Dedifferentiated amniotic fluid mesenchymal stem cell (primary cell): ENCODE results near the gene TEX35.

Experiments used
- DNase-seq: peaks from one replicate; pipeline ENCODE4 v3.0.0-alpha.2; 2016; ENCODE audit errors: extremely low spot score

The TEX35 gene

DNA sequence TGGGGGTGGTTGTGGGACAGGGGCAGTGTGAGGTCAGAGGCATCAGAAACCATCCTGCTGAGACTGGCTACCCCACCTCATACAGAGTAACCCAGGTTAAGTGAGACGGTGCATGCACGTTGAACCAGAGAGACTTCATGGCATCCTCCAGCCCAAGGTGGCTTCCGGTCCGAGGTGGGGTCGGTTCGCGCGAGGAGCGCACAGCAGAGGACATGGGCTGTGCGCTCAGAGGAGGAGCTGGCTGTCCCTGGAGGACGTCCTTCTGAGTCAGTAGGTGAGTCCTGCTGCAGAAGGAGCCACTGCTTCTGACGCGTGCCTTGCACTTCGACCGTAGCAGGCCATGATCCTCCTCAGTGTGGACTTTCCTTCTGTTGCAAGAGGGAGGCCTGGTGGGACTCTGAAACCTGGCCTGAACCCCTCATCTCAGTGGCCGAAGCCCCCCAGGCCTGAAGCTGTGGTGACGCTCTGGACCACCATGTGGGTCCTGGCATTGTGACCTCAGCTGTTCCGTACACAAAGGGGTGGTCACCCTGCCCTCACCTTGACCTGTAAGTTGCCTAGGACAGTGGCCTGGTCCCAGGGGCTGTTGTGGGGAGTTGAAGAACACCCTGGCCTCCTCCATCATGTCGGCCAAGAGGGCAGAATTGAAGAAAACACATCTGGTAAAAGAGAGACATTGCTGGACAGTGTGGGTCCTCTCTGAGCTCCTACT is at the start of gene TEX35:
Gene TEX35, plus strand, starts transcription at position 544 of the 712 bp plus-strand sequence. Its CDS starts 80 bp downstream, at position 624.
- no peak for DNase-seq

DNA sequence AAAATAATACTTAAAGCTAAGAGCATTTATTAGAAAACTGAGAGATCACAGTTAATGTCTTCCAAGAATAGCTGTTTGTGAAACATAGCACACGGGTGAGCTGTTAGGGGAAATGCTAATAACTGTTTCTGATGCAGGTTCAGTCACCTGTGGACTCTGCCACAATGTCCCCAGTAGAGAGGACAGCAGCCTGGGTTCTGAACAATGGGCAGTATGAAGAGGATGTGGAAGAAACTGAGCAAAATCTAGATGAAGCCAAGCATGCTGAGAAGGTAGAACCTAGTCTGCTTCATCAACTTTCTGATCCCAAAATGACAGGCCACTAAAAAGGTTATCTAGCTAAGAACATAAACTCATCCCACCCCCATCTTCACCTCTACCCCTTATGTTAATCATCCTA is 48.8 kb upstream of the TEX35 start:
- DNase-seq, result no peak

DNA sequence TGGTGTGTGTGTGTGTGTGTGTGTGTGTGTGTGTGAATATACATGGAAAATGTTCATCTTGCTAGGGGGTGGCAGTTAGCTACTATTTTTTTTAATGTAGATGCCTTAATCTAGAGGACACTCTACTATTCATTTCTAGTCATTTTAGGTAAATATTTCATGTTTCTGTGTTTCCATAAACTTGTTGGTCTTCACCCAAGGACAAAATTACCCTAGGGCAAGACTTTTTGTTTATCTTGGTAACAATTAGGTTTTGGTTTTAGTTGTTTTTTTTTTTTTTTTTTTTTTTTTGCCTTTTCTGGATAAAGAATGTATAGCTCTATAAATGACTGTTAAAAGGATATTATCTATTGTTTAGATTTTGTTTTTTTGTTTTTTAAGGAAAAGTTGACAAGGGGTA is 48.3 kb upstream of the TEX35 start:
- DNase-seq, result no peak

DNA sequence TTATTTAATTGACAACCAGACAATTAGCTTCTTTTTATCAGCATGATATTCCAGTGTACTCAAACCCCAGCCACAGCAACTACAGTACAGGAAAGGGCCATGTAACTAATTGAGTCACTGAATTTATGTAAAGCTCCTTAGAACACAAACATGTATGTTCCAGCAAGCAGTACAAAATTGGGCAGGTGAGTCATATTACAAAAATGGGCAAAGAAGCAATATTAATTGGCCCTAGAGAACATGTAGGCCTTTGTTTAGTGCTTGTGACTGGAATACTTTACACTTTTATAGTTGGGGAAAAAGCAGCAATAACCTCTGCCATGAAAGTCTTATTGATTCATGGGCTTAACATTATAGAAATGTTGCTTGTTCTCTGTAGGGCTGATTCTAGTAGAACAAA is 47.9 kb upstream of the TEX35 start:
- peak; percentile 19 for DNase-seq

DNA sequence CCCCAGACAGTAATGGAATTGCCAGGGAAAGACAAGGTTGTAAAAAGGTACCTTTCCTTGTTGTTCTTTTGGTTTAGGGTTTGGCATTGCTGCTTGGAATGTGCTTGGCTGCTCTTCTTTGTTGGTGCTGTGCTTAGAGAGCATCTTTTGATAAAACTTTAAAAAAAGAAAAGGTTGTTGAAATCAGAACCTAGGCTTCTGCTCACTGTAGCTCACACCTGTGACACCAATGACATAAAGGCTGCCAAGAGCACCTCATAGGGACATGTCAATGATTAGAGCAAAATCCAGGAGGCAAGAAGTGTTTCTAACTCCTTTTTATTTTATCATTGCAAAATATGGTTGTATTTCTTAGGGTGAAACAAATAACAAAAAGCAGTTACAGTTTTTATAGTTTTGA is 45.1 kb upstream of the TEX35 start:
- DNase-seq, result no peak

DNA sequence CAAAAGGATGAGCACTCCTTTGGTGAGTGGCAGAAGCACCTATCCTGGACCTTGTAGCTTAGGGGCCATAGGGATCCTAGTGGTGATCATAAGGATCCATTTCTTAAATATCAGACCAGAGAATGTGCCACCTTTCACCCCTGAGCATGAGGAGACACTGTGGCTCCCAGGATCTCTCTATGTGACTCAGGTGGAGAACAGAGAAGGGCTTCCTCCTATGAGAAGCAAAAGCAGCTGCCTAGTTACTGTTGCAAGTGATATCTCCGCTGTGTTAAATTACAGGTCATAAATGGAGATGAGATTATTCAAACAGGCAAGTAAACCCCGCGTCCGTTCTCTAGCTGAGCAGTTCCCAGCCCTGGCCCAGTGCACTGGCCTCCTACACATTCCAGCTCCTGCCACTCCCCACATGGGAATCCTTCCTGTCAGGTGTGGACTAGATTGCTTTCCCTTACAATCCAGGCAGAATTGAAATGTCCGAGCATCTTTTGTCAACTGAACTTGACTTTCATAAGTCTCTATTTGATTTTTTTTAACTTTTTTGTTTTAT is 42.4 kb upstream of the TEX35 start:
- no peak for DNase-seq

DNA sequence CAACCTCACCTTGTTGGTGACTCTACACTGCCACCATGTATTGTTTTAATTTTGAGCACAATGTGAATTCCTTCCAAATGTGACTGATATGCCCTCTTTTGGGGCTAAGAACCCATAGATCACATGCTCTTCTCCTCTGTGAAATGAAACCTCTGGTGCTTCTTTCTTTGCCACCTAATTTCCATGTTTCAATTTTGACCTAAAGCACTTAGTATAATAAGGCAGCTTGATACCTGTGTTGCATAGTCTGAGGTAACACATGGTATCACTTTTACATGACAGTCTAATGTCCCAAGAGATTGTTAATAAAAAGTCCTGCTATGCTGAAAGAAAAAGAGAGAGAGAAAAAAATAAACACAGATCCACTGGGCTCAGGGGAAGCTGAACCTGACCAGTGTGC is 40.4 kb upstream of the TEX35 start:
- no peak for DNase-seq

DNA sequence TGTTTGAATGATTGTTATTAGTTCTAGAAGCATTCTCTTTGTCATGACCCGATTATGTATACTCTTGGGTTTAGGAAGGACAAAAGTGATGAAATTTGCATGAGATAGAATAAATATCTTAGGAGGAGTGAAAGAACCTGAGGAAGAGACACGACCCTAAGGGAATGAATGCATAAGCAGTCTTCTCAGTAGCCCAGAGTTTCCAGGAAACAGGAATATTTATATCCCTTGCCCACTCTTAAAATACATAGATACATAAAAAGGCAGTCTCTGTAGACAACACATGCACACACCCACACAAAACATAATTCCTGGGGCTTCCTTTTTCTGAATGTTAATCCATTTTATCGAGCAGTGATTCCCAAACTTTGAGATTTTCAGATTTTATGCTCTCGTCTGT is 35.5 kb upstream of the TEX35 start:
- no peak for DNase-seq

DNA sequence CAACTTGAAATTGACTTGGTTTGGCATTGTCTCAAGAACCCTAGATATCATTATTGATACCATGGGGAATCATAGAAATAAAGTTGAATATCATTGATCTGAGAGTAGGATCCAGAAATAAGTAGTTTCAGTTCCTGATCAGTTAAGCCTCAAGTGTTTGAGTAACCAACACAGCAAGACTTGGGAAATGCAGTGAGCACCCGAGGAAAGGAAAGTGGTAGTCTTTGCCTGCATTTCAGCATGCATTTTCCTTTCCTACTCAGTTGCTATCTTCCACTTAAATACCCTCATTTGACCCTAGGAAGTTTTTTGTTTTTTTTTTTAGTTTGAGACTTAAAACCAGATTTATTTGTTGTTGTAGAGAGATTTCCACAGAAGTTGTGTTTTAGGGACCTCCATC is 35.1 kb upstream of the TEX35 start:
- no peak for DNase-seq

DNA sequence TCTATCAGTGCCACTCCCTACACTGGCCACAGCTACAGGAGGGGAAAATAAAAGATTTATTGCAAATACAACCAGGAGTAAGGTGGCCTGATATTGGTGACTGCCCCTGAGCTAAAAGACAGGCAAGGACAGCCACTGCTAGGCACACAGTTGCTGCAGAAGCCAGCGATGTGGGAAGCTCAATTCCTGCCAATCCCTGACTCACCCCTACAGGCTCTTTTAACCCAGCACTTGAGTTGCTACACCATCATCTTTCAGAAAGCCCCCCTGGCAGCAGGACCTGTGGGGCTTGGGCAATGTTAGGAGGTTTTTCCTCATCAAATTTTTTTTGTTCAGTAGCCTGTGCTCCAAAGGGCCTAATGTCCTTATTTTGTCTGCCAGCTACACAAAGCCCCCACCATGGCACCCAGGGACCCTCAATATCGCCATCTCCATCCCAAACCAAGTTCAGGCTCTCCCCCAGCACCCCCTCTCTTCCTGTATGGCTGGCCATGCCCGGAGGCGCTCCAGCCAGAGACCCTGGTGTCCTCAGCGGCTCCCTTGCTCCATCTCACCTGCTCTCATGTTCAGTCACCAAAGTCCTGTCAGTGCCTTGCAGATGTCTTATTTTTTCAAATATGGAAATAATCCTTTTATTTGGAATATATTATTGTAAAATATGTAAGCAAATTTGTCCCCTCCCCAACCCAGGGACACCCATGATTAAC is 29.5 kb upstream of the TEX35 start:
- no peak for DNase-seq

DNA sequence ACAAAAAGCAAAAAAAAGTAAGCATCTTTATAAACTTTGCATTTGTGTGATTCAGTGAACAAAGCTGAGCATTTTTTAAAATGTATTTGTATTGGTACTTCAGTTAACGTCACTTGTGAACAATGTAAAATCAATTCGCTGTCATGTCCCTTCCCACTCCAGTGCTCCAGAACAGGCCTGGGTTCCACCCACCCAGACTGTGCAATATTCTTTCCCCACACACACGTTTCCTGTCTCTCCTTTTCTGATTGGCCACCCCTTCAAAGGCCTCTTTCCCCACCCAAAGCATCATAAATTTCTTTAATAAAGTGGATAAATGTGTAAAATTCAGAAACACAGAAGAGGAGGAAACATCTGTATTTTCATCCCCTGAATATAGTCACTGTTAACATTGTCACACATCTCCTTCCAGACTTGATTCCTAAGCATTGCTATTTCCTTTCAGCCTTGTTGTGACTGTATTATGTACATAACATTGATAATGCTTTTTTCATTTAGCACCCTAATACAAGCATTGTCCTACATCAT is 28.1 kb upstream of the TEX35 start:
- no peak for DNase-seq

DNA sequence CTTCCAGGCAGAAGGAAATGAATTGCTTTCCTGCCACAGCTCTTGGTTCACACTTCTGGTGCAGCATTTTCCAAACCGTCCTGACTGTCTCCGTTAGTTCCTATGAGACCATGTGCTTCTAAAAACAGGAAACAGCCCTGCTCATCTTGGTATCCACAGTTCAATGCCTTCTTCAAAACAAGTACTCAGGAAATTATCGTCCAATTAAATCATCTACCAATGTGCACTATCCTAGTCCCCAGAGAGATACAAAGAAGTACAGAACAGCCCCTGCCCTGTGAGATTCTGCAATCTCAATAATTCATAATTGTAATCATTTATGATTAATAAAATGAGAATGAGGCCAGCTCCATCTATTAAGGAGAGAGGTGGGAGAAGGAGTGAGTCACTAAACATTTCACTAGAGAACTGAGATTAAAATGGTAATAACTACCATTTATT is 27.3 kb upstream of the TEX35 start:
- DNase-seq, result no peak

DNA sequence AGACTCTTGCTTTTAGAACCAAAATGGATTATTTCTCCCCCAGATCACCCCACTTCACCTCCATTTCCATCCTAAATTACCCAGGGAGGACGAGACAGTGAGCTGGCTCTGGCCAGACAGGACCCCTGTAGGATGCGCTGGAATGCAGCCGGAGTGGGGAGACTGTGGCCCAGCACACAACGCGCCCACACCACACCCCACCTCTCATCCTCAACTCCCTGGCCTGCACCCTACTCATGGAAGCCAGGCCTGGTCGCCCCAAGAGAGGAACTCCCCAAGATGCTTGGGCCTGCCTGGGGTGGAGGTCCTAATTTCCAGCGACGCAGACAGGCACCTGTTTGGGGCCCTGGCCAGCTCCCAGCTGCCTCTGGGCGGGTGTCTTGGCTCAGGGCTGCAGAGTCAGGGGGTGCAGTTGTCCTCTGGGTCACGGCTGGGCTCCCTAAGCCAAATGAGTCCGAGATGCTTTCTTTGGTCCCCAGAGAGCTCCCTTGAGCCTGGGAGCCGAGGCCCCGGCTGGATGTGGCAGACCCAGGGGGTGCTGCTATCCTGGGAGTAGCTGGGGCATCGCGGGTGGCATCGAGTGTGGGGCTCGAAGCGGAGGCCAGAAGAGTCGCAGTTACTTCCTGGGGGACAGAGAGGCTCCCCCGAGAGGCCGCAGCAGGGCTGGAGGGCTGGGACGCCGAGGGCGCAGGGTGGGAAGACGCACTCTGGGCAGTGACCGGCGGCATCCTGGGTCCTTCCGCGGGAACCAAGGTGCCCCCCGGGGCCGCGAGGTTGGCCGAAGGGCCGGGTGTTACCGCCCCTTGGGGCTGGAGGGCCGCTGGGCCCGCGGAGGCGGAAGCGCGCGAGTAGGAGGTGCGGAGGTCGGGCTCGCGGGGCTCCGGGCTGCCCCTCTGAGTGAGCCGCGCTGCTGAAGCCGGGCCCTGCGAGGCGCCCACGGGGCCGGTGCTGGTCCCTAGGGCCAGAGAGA is 26.5 kb upstream of the TEX35 start:
- no peak for DNase-seq

DNA sequence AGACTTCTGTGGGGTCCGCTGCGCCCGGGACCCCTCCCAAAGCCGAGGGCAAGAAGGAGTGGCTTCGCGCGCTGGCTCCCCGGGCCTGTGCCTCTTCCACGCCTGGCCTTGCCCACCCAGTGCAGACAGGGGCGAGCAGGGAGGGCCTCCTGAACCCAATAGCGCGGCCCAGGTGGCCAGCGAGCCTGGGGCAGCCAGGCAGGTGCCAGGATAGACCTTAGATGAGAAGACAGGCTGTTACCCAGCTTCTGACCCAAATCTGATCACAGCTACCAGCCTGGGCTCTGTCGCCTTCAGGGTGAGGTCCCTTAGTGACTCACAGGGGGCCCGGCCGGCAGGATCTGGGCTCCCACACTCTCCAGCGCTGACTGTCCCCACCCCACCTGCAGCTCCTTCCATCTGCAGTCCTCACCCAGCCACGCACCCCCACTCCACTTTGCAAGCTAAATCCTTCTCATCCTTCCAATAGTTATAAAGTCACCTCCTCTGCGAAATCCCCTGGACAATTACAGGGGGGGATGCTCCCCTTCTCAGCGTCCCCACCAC is 25.8 kb upstream of the TEX35 start:
- DNase-seq, result no peak

DNA sequence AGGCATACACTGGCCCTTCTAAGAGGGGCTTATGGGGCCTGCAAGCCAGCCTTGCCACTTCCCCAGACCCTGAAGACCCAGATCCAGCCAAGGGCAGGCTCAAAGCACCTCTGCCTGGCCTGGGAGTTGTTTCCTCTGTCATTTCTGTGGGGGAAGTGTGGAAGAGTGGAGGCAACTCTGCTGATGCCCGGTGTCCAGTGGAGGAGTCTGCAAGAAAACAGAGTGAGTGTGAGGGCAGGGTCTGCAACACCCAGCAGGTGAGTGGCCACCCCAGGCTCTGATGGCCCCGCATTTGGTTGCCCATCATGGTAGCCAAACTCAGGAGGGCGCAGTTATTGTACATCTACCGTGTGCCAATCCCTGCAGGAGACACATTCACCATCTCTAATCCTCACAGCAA is 24.5 kb upstream of the TEX35 start:
- no peak for DNase-seq

DNA sequence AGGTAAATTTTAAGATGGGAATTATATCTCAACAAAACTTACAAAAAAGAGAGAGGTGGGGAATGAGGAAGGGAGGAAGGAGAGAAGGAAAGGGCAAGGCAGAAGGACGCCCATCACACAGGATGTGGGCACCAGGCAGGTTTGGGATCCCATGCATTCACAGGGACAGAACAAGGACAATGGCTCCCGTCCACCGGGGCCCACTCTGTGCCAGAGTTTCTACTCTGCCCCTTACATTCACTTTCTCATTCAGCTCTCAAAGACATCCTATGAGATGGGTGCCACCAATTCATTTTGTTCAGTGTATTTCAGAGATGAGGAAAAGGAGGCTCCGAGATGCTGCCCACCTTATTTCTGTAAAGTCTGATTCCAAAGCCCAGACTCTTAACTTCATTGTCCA is 23.5 kb upstream of the TEX35 start:
- DNase-seq, result no peak

DNA sequence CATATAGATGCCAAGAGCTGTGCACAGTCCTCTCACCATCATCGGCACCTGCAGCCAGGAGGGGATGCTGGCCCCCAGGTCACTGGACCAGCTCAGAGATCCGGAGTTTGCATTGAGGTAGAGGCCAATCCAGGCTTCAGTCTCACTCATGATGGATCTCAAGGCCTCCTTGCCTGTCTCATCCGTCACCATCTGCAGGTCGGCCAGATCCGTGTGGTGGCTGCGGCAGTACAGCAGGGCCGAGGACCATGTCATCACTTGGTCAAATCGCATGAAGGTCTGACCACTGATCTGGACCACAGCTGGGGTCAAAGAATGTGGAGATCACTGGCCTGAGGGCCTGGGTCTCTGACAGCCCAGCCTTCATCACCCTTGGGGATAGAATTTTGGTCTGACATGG is 22.8 kb upstream of the TEX35 start:
- DNase-seq, result no peak

DNA sequence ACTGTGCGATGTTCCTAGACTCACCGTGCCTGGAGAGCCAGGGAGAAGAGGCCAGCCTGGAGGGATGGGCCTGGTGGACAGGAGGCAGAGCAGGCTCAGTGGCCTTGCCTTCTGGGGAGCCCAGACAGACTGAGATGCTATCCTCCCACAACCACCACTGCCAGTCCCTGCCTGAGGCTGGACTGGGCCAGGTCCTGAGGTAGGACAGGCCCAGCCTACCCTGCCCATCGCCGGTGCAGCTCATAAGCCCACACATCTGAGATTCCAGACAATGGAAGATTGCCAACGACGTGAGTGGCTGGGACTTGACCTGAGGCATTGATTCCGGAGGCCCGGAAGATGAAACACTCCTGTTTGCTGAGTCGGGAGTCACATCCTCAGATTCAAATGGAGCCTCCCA is 21.9 kb upstream of the TEX35 start:
- no peak for DNase-seq

DNA sequence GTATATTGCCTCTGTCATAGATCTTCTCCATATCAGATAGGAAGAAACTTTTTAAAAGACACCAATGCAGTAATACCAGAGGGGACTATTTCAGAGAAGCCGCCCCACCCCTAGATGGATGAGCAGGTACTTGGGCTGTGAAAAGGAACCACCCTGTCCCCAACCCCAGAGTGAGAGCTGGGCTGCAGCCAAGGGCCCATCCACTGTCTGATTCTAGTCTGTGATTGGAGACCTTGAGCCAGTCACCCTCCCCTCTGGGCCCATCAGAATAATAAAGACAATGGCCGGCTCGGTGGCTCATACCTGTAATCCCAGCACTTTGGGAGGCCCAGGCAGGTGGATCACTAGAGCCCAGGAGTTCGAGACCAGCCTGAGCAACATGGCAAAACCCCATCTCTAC is 21.2 kb upstream of the TEX35 start:
- DNase-seq, result no peak

DNA sequence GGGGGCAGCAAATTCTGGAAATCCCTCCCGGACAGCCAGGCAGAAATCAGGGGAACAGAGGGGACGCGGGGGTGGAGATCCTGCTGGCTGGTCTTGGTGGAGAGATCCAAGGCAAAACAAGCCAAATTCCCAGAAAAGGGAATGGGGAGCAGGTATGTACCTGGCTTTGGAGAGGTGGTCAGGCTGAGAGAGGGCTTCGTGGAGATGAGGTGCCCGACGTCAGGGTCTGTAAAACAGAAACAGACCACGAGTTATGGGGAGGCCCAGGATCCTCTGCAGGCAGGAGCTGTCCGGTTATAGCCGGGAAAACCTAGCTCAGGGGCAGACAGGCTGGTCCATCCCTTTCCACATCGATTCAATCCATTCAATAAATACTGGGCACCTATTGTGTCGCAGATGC is 20.6 kb upstream of the TEX35 start:
- DNase-seq, result no peak

DNA sequence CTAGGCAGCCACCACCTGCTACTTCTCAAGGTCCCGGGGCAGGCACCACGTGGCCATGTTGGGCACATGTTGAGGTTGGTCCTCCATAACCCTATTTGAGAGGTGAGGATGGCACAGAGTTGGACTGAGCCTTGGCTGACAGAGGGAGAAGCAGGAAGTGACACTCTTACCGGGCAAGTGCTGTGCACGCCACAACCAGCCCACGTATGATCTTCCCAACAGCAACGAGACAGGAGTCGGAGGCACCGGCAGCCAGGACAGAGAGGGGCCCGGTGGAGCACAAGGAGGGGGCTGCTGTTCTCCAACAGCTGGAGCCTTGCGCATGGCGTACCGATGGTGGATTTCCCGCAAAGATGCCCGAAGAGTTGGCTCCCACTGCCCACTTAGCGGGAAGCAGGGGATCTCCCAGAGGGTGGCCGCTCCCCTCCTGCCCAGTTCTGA is 19.6 kb upstream of the TEX35 start:
- DNase-seq, result no peak

DNA sequence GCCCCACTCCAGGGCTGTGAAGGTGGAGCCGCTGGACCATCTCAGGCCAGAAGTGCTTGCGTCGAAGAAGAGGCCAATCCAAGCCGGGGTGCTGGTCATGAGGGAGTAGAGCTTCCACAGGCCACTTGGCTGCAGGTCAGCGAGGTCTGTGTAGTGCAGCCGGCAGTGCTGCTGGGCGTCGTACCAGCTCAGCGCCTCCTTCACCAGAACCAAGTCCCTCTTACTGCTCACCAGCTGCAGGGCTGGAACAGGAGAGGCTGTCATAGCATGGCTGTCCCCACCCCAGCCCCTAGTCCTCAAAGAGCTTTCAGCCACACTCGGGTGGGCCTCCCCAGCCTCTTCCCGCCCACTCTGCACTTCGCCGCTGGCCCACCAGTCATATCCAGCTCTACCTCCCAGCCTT is 18.3 kb upstream of the TEX35 start:
- no peak for DNase-seq
